Measurements from ENCODE around the gene LIG1. TPM values are rescaled to one million over a fixed set of nuclear protein-coding genes. Genes with fewer than 3 reads are reported as not detected.

Gene LIG1
- total RNA-seq, 2 donors from 2014 or later, result 17.4 to 62.0 TPM

DNA sequence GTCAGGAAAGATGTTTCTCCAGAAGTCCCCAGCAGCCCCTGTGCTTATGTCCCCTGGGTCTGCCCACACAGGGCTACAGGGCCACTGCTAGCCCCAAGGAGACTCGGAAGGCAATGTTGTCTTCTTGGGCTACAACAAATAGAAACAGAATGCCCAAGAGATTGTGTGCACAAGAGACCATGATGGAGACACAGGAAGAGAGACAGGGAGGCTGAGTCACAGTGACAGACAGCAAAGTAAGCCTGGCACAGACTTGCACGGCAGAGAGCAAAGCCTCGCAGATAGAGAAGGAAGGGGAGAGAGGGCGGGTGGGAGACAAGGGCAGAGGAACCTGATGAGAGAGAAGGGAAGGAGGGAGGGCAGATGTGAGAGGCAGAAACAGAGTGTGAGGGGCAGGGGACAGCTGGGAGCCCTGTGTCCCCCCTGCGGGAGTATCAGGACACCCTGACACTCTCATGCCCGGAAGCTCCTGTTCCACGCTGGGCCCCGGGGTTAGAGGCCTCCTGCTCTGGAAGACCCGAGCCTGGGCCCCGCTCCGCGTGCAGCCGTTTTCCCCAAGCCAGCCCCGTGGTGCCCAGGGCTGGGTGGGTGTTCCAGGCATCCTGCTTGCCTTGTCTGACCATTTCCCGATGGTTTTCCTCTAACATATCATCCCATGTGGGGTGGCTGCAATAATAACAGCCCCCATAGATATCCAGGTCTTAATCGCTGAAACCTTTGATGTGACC is 56.8 kb downstream of the LIG1 start:
- TF ChIP-seq, protein P1, sequence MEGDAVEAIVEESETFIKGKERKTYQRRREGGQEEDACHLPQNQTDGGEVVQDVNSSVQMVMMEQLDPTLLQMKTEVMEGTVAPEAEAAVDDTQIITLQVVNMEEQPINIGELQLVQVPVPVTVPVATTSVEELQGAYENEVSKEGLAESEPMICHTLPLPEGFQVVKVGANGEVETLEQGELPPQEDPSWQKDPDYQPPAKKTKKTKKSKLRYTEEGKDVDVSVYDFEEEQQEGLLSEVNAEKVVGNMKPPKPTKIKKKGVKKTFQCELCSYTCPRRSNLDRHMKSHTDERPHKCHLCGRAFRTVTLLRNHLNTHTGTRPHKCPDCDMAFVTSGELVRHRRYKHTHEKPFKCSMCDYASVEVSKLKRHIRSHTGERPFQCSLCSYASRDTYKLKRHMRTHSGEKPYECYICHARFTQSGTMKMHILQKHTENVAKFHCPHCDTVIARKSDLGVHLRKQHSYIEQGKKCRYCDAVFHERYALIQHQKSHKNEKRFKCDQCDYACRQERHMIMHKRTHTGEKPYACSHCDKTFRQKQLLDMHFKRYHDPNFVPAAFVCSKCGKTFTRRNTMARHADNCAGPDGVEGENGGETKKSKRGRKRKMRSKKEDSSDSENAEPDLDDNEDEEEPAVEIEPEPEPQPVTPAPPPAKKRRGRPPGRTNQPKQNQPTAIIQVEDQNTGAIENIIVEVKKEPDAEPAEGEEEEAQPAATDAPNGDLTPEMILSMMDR (IDR thresholded peaks at IDR 0.05), result no peak
- TF ChIP-seq POLR2A (IDR thresholded peaks at IDR 0.05), result no peak
- DNase-seq, result no peak
- peaks cover 19% of the 10 kb centered on the region for H3K4me1 ChIP-seq
- no peak for ATAC-seq
- no peaks in the 10 kb centered on the region for H3K9me3 ChIP-seq
- H3K27ac ChIP-seq, result no peak overlapping the region
- WGBS, 2 donors, result 77 to 83% methylated on average over 16 of the region's 16 CpGs
- no peaks in the 10 kb centered on the region for H3K27me3 ChIP-seq
- intact Hi-C loops (cut with DNase I), result no loop called here
- H3K36me3 ChIP-seq (replicated peaks in 1 of 2; ENCODE audit: insufficient read depth in 1 of 2, low read depth in 2 of 2), result no peaks in the 10 kb centered on the region
- no peak overlapping the region for H3K4me3 ChIP-seq

DNA sequence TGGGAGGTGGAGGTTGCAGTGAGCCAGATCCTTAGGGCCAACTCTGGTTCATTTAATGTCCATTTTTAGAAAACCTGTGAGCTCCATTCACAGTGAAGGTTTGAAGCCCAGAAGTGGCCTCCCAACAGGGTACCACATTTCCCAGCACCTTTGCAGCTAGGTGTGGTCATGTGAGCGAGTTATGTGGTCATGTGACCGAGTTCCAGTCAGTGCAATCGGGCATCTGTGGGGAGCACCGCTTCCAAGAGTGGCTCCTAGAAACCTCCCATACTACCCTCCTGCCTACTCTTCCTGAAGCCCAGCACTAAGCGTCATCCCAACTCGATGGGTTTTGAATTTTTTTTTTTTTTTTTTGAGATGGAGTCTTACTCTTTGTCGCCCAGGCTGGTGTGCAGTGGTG is 58.9 kb downstream of the LIG1 start:
- ATAC-seq (no peak), DNase-seq (peak in 1 of 4 donors; percentile 16)
- 53 to 60% methylated on average over 7 of the region's 7 CpGs for WGBS, 2 donors
- Histone ChIP-seq H3K27me3 (no peaks in the 10 kb centered on the region), H3K4me1 (peaks cover 33% of the 10 kb centered on the region), H3K4me3 (no peak overlapping the region), H3K9me3 (no peaks in the 10 kb centered on the region), H3K27ac (peak overlapping the region; percentile 84 to 96 (median 91)), H3K36me3 (replicated peaks in 1 of 2; ENCODE audit: insufficient read depth in 1 of 2, low read depth in 2 of 2) (no peaks in the 10 kb centered on the region)
- TF ChIP-seq POLR2A (IDR thresholded peaks at IDR 0.05), result no peak
- TF ChIP-seq, protein P1 (IDR thresholded peaks at IDR 0.05), result no peak
- intact Hi-C loops (cut with DNase I), result no loop called here

DNA sequence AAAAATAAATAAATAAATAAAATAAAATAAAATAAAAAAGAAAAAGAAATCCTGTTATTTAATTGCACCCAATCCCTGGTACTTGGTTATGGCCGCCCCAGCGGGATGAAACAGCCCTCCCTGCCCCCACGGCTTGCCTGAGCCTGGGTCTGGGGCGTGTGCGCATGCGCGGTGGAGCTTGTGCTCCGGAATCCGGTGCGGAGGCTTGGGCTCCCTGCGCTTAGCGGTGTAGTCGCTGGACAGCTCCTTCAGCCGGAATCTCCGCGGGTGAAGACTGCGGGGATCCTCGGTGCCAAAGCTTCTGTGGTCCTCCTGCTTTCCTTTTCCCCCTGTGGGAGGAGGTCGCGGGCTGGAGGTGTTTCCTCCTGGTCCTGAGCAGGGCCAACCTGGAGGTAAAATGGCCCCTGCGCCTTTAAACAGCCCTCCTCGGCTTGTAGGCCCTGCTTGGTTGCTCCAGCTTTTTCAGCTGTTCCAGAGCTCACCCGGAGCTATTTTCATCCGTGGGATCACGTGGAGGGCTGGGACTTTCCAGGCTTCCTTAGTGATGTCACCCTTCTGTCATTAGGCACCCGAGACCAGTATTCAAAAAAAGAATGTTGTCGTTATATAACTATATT is 59.7 kb downstream of the LIG1 start, which contains the start of gene PLA2G4C:
Gene PLA2G4C, minus strand, starts transcription at position 468 of the 617 bp plus-strand sequence. CDS start 4,288 bp downstream, outside the sequence.
- ATAC-seq (peak; percentile 82), DNase-seq (peak; percentile 91 to 95 (median 92))
- H3K4me3 ChIP-seq, result no peak within 1 kb of the TSS
- H3K36me3 ChIP-seq (replicated peaks in 1 of 2; ENCODE audit: insufficient read depth in 1 of 2, low read depth in 2 of 2), result no peaks in the 10 kb centered on the region
- no peaks in the 10 kb centered on the region for H3K9me3 ChIP-seq
- intact Hi-C loops (cut with DNase I), result no loop called here
- WGBS, 2 donors, result 1% methylated on average over 10 to 26 of the region's 27 CpGs
- H3K27me3 ChIP-seq, result no peaks in the 10 kb centered on the region
- H3K4me1 ChIP-seq, result peaks cover 33% of the 10 kb centered on the region
- peak within 1 kb of the TSS; percentile 84 to 96 (median 91) for H3K27ac ChIP-seq
- TF ChIP-seq, protein P1 (IDR thresholded peaks at IDR 0.05), result no peak
- TF ChIP-seq POLR2A (IDR thresholded peaks at IDR 0.05), result peak; percentile 61 to 86 (median 82)

DNA sequence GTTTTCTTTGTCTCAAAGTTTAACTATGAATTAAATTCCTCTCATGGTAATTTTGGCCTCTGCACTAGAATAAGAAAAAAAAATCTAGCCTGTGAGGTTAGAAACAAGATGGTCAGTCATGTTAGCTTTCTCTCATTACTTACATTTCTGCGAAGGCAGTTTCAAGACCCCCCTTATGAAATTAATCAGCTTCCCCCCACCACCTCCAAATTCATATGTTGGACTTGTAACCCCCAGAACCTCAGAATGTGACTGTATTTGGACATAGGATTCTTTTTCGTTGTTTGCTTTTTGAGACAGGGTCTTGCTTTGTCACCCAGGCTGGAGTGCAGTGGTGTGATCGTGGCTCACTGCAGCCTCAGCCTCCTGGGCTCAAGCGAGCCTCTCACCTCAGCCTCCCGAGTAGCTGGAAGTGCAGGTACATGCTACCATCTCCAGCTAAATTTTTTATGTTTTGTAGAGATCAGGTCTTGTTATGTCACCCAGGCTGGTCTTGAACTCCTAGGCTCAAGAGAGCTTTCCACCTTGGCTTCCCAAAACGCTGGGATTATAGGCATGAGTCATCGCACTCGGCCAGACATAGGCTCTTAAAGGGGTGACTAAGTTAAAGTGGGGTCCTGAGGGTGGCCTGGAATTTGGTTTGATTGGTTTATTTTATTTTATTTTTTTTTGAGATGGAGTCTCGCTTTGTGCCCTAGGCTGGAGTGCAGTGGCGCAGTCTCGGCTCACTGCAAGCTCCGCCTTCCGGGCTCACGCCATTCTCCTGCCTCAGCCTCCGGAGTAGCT is 61.0 kb downstream of the LIG1 start:
- ATAC-seq (no peak), DNase-seq (no peak)
- intact Hi-C loops (cut with DNase I), result no loop called here
- TF ChIP-seq, protein P1 (IDR thresholded peaks at IDR 0.05), result no peak
- TF ChIP-seq POLR2A (IDR thresholded peaks at IDR 0.05), result no peak
- Histone ChIP-seq H3K27me3 (no peaks in the 10 kb centered on the region), H3K4me1 (peaks cover 33% of the 10 kb centered on the region), H3K4me3 (no peak overlapping the region), H3K27ac (no peak overlapping the region), H3K36me3 (replicated peaks in 1 of 2; ENCODE audit: insufficient read depth in 1 of 2, low read depth in 2 of 2) (no peaks in the 10 kb centered on the region), H3K9me3 (no peaks in the 10 kb centered on the region)
- 67 to 75% methylated on average over 15 of the region's 15 CpGs for WGBS, 2 donors
